ENCODE data around the gene DIPK2B.

The DIPK2B gene, protein sequence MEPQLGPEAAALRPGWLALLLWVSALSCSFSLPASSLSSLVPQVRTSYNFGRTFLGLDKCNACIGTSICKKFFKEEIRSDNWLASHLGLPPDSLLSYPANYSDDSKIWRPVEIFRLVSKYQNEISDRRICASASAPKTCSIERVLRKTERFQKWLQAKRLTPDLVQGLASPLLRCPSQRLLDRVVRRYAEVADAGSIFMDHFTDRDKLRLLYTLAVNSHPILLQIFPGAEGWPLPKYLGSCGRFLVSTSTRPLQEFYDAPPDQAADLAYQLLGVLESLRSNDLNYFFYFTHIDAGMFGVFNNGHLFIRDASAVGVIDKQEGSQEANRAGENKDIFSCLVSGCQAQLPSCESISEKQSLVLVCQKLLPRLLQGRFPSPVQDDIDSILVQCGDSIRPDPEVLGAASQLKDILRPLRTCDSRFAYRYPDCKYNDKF

GRCh38 chrX:45200741-45201234 lies at the start of gene DIPK2B:
Gene DIPK2B (minus strand): TSS chrX:45200876. CDS start chrX:45200826, 50 bp downstream.
- DNase-seq = no peak

- no peak for DNase-seq
Measured at GRCh38 chrX:45240301-45240700, 39.6 kb upstream of the DIPK2B start.

DNA sequence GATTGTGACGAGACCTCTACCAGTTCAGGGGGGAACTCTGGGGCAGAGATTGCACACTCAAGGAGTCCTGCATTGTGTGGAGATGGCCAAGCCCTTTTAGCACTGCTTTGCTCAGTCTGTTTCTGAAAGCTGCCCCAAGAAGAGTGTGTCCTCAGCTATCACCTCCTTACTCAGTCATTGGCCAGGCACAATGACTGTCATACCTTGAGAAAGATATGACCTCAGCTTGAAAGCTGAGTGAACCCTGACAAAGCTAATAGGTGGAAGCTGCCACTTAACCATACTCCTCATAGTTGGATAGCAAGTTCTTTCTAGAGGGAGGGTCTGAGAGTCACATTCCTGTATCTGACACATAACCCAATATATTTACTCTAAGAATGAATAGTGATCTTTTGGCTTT lies 37.8 kb upstream of the DIPK2B start:
- no peak for DNase-seq

DNA sequence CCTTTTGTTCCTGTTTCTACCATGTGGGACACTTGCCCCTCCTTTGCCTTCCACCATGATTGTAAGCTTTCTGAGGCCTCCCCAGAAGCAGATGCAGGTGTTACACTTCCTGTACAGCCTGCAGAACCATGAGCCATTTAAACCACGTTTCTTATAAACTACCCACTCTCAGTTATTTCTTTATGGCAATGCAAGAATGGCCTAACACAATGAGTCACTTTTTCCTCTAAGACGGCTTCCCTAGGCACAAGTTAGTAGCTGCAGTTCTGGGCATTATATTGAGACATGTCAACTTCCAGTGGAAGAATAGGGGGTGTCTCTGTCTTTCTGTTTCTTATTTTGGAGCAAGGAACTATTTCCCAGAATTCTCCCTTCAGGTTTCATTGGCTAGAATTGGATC lies 32.9 kb upstream of the DIPK2B start:
- no peak for DNase-seq

DNA sequence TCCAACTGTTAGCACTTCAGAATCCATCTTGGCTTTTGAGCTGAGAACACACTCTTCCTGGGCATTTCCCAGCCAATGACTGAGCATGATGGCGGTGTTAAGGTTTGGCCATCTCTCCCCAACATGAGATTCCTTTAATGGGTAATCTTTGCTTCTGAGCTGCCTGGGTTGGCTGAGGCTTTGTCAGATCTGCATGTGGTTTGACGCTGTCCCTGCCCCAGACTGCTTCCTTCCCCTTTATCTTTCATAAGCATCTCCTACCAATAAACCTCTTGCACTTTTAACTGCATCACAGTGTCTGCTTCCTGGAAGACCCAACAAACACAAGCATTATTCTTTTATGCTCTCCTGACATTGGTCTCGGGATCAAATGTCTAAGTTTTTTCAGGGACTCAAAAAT lies 31.5 kb upstream of the DIPK2B start:
- peak in 2 of 6 experiments; percentile 24 to 27 for DNase-seq

DNA sequence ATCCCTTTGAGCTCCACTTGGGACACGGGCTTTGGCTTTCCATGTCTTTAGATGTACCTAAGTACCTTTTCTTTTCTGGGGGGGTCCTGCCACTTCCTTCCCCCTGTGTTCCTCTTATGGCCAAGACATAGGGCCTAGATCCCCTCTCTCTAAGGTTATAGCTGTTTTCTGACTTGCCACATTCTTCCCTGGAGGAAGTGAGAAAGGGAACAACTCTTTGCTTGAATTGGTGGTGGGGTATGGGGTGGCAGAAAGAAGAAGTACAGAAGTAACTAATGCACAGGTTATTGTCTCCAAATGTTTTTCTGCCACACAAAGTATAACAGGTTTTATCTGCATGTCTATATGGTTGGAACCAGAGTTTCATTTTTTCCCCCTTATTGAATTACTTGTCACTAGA lies 29.7 kb upstream of the DIPK2B start:
- no peak for DNase-seq

GRCh38 chrX:45229348-45229747 lies 28.7 kb upstream of the DIPK2B start:
- DNase-seq = no peak

- DNase-seq = no peak
Measured at GRCh38 chrX:45228126-45228525, 27.4 kb upstream of the DIPK2B start.

DNA sequence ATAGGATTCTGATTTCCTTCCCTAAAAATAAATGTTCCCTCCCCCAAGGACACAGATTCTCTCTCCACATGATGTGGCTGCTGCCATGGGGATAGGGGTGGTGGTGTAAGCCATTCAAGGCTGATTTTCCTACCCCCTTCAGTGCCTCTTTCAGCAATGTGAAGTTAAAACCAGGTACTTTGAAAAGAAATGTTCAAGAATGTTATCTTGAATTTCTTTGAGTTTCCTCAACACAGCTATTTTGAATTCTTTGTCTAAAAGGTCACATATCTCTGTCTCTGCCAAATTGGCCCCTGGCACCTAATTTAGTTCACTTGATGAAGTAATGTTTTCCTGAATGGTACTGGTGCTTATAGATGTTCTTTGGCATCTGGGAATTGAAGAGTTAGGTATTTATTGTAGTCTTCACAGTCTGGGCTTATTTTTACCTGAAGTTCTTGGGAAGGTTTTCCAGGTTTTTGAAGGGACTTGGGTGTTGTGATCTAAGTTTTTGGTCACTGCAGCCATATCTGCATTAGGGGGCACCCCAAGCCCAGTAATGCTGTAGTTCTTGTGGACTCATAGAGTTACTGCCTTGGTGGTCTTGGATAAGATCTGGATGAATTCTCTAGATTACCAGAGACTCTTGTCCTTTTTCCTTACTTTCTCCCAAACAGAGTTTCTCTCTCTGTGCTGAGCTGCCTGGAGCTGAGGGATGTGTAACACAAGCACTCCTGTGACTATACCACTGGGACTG lies 7.6 kb upstream of the DIPK2B start:
- no peak for DNase-seq

- DNase-seq = no peak
Measured at GRCh38 chrX:45202171-45202570, 1.5 kb upstream of the DIPK2B start.

DNA sequence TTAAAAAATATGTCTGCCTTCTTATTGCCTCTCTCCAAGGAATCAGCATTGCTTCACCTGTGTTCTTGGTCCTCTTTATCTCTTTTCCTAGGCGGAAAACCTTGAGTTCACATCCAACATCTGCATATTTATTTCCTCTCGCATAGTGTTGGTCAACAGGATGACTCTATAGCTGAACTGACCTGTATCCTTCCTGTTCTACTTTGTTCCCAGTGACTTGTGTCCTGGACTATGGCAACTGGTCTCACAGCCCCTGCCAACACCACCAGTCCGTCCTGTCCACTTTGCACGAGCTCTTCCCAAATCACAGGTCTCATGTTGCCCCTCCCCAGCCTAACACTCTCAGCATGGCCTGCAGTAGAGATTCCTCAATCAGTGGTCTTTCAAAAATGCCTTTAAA lies 2.0 kb downstream of the DIPK2B start:
- DNase-seq = no peak

GRCh38 chrX:45198301-45198700 lies 2.4 kb downstream of the DIPK2B start:
- no peak for DNase-seq

DNA sequence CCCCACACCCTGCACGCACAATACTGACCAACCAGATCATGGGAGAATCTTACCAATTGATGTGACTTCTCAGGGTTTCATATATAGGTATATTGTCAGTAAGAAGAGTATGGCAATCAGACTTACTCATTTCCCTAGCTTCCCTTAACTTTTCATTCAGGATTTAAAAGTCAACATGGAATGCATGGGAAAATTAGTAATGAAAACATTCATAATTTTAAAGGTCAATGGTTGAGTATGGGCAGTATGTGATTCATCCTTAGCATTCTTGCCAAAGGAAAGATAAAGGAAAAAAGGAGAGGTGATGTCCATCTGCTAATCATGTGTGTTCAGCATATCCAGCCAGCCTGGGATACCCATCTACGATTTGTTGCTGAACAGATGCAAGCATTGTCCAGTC lies 4.0 kb downstream of the DIPK2B start:
- no peak for DNase-seq

- DNase-seq = no peak
Measured at GRCh38 chrX:45191820-45192409, 8.8 kb downstream of the DIPK2B start.

- peak in 1 of 6 experiments; percentile 6 for DNase-seq
Measured at GRCh38 chrX:45191383-45191782, 9.3 kb downstream of the DIPK2B start.

DNA sequence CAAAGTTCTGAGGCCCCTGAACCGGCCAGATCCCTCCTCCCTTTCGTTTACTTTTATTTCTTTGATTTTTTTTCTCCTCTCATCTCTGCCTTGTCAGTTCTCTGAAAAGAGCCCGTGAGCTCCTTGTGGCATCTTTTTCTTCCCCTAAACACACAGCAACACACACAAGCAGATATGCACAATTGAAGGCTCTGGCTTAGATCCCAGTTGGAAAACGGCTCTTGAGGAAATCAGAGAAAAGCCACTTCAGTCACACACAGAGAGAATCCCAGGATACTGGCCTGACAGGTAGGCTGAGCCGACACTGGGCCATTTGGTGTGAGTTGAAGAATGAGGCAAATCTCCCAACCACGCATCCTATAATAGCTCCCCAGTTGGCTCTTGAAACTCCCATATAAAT lies 12.9 kb downstream of the DIPK2B start:
- DNase-seq = no peak

DNA sequence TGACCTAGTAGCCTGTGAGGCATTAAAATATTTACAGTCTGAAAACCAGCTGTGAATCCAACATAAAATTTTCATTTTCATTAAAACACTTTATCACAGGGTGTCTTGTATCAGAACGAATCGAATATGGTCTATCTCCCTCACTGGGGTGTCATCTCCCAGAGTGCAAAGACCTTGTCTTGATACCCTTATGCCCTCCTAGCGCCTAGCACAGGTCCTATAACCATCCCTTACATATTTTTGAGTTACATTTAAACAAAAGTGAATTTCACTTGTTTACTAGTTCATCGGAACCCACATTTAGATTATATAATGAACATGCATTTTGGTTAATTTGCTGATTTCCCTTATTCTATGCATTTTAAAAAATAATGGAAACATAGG lies 14.0 kb downstream of the DIPK2B start:
- no peak for DNase-seq

DNA sequence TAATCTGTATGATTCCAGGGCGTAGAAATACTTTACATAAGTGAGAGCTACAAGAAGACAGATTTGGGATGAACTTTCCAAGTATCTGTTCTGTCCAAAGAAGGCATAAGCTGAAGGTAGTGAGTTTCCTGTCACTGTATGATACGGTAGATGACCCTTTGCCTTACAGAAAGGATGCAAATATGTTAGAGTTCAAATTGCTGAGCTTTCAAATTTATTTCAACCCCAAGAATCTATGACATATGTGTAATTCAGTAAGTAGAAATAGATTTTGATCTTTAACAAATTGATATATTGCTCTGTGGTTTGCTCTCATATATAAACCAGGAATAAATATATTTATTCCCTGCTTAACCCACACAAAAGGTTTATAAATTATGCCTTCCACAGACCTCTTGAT lies 16.5 kb downstream of the DIPK2B start:
- DNase-seq = no peak

DNA sequence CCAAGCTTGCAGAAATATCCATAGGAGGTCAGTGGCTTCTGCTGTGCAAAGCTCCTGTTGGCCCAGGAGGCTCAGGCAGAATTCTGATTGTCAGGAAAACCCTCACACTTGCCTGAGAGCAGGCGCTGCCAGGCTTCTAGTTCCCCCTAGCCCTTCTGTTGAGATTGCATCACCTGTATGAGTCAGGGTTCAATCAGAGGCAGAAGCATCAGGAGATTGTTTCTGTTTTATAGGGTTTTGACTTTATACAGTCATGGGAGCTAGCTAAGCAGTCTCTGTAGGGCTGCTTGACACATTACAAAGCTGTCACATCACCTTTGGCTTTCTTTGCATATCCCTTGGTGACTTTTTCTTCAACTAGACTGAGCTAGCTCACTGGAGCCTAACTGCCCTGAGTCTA lies 27.8 kb downstream of the DIPK2B start:
- no peak for DNase-seq

DNA sequence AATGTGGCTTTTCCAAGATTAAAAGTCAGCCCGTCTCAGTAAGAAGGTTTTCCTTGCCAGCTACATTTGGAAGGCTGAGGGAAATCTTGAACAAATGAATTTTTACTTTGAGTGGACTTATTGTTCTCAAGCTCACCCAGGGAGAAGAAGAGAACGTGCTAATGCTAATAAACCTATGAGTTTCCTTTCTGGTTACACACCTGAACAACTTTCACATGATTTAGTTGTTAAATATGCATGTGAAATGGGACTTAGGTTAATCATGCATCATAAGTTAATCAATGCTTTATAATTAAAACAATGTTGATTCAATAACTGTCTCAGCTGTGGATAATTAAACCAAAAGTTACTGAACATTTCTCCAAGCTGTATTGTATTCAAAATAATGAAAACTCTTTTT lies 33.9 kb downstream of the DIPK2B start:
- DNase-seq = no peak

- no peak for DNase-seq
Measured at GRCh38 chrX:45165726-45166125, 35.0 kb downstream of the DIPK2B start.

DNA sequence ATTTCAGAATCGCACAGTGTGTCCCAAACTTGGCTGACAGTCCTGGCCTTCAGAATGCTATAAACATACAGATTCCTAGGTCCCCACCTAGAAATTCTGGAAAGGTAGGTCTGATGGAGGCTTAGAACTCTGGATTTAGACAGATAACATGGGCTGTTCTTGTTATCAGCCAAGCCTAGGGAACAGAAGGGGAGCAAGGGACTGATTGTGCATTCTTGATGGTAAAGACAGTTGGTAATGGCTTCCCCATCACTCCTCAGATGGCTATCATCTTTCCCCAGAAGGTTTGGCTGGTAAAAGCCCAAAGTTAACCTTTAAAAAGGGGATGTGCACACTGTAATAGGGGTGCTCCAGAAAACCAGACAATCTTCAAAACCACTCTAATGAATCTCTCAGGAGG lies 35.7 kb downstream of the DIPK2B start:
- no peak for DNase-seq

DNA sequence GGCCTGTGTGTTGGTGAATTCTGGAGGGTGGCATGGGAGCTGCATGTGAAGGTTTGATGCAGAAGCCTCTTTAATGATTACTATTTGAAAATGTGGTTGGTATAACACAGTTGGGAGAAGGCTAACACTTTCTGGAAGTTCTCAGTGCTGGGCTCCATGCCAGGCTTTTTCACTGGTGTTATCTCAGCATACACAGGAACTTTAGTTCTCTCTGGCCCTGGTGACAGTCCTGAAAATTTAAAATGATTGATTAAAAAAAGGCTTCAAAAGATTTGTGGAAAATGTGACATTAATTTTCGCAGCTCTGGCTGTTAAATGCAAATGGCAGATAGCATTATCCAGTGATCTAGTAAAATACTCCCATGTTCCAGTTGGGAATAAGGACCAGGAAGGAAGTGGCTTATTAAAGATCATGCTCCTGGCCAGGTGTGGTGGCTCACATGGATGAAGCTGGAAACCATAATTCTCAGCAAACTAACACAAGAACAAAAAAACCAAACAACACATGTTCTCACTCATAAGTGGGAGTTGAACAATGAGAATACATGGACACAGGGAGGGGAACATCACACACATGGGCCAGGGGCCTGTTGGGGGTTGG lies 36.6 kb downstream of the DIPK2B start:
- DNase-seq = no peak

Measured in stimulated activated naive CD4-positive, alpha-beta T cell (primary cell).